Right lobe of liver (tissue), 4 donors: ENCODE data around the gene IFI44L.

Experiments used
- POLR2A ChIP-seq: fragments of 450-650 bp; IDR thresholded peaks from one replicate; pipeline ENCODE4 v1.6.1; 2017; ENCODE audit warnings: antibody characterized with exemption, mild to moderate bottlenecking
- TF ChIP-seq, protein P1 (sequence below), 4 donors: fragments of 200-600 bp in 3 of 4; fragments of 450-650 bp in 1 of 4; IDR thresholded peaks; one replicate each; pipeline versions ENCODE4 v1.5.1 to v1.8.0; 2016 to 2022; ENCODE audit warnings: antibody characterized with exemption in 4 of 4, mild to moderate bottlenecking in 2 of 4
- donor health status: DM: no; HTN: no; CAD: no.
- donor health status: DM: no; HTN: no; CAD: no.
- donor health status: DM: no; HTN: yes; CAD: no.

DNA sequence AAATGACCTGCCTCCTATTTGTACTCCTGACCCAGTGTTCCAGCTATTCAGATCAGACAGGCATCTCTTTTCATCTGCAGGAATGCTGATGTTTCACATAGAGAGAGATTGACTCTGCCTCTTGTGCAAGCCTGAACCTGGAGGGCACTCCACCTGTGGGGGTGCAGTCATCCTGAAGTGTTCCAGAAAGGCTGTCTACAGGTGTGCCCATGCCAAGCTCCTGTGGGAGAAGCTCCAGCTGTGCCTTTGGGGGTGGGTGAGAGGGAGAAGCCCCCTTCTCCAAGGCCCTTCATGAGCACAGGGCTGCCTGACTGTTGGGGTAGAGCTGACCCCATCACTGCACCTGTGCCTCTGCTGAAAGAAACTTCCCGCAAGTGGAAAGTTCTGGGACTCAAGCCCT lies 52.2 kb downstream of the IFI44L start:
- no peak for TF ChIP-seq POLR2A
- TF ChIP-seq, protein P1, sequence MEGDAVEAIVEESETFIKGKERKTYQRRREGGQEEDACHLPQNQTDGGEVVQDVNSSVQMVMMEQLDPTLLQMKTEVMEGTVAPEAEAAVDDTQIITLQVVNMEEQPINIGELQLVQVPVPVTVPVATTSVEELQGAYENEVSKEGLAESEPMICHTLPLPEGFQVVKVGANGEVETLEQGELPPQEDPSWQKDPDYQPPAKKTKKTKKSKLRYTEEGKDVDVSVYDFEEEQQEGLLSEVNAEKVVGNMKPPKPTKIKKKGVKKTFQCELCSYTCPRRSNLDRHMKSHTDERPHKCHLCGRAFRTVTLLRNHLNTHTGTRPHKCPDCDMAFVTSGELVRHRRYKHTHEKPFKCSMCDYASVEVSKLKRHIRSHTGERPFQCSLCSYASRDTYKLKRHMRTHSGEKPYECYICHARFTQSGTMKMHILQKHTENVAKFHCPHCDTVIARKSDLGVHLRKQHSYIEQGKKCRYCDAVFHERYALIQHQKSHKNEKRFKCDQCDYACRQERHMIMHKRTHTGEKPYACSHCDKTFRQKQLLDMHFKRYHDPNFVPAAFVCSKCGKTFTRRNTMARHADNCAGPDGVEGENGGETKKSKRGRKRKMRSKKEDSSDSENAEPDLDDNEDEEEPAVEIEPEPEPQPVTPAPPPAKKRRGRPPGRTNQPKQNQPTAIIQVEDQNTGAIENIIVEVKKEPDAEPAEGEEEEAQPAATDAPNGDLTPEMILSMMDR (IDR thresholded peaks at IDR 0.05) = no peak
